SJSA1 (cell line): Measurements from ENCODE around the gene TMEM158. TPM values are rescaled to one million over a fixed set of nuclear protein-coding genes. Genes with fewer than 3 reads are reported as not detected.

Source experiments
- DNase-seq, 2 experiments: peaks; one replicate each; pipeline ENCODE4 v3.0.0-alpha.2; 2015 to 2020; ENCODE audit warnings: low spot score in 2 of 2, low read depth in 1 of 2
- H3K27ac ChIP-seq: fragments of 250-450 bp; sonication (Bioruptor Pico); 2 replicates; pipeline ENCODE4 v1.5.1; 2020; ENCODE audit warnings: mild to moderate bottlenecking, moderate library complexity
- H3K27me3 ChIP-seq: fragments of 250-450 bp; sonication (Bioruptor Pico); replicated peaks from 2 replicates; pipeline ENCODE4 v1.5.1; 2020; ENCODE audit warnings: mild to moderate bottlenecking, moderate library complexity
- H3K36me3 ChIP-seq: fragments of 250-450 bp; sonication (Bioruptor Pico); 2 replicates; pipeline ENCODE4 v1.5.1; 2020; ENCODE audit warnings: mild to moderate bottlenecking
- H3K4me1 ChIP-seq: fragments of 250-450 bp; sonication (Bioruptor Pico); replicated peaks from 2 replicates; pipeline ENCODE4 v1.6.1; 2021; ENCODE audit warnings: mild to moderate bottlenecking
- H3K4me3 ChIP-seq: fragments of 250-450 bp; sonication (Bioruptor Pico); 2 replicates; pipeline ENCODE4 v1.5.1; 2020; ENCODE audit warnings: mild to moderate bottlenecking
- H3K9me3 ChIP-seq: fragments of 250-450 bp; sonication (Bioruptor Pico); replicated peaks from 2 replicates; pipeline ENCODE4 v1.5.1; 2020; ENCODE audit warnings: mild to moderate bottlenecking
- total RNA-seq: library from RNA; depleted of rRNA; stranded (reverse); fragments of >200 nt; shearing (Covaris generic); gene quantifications from 2 replicates; pipeline ENCODE4 v1.2.3, GENCODE V29; 2014; rRNA removed

Gene TMEM158
- 11.4 and 16.5 TPM in 2 replicates for total RNA-seq

DNA sequence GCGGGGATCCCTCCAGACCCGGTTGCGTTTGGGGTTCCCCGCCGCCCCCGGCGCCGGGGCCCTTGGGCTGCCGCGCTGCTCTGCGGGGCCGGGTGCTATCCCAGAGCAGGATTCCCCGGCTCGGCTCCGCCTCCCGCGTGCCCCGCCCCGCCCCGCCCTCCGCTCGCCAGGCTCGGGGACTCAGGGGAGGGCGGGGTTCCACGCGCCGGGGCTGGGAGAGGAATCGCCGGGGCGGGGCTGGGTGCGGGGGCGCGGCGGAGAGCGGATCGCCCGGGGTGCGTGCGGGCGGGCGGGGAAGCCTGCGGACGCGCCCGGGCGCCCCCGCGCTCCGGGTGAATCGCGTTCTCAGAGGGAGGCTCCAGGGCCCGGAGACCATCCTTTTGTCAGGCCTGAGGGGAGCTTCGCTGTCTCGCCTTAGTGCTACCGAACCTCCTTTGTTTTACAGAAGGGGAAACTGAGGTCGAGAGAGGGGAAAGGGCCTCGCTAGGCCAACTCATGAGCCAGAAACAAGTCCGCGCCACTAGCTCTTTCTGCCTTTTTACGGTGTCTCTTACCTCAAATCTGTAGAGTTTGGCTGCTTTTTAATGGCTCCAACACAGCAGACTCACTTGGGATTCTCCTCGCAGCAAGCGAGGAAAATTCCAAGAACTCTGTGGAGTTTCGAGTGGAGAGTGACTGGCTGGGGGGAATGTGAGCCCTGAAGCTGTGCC, at the start of gene TMEM158:
TSS of gene TMEM158 (minus strand) at position 82 of the 710 bp plus-strand sequence. CDS start 260 bp downstream, outside the sequence.
- peak; percentile 15 to 77 for DNase-seq
- peak within 1 kb of the TSS; percentile 43; the same call in 1 of the 2 replicates for H3K27ac ChIP-seq
- peaks cover 13% of the 10 kb centered on the region for H3K4me1 ChIP-seq
- H3K36me3 ChIP-seq, result no peaks in the 10 kb centered on the region
- H3K9me3 ChIP-seq, result no peaks in the 10 kb centered on the region
- peak within 1 kb of the TSS; percentile 88 for H3K4me3 ChIP-seq
- H3K27me3 ChIP-seq, result no peaks in the 10 kb centered on the region; the same call in 1 of the 2 replicates

- no peak for DNase-seq
- Histone ChIP-seq H3K36me3 (no peaks in the 10 kb centered on the region), H3K4me1 (no peaks in the 10 kb centered on the region), H3K27me3 (no peaks in the 10 kb centered on the region), H3K9me3 (no peaks in the 10 kb centered on the region), H3K4me3 (no peak overlapping the region), H3K27ac (no peak overlapping the region)
These were observed 49.1 kb upstream of the TMEM158 start for GRCh38 chr3:45275006-45275704.

- H3K27me3 ChIP-seq, result no peaks in the 10 kb centered on the region
- no peak for DNase-seq
- H3K9me3 ChIP-seq, result no peaks in the 10 kb centered on the region
- H3K4me1 ChIP-seq, result no peaks in the 10 kb centered on the region
- H3K27ac ChIP-seq, result no peak overlapping the region
- H3K4me3 ChIP-seq, result no peak overlapping the region
- H3K36me3 ChIP-seq, result no peaks in the 10 kb centered on the region
These were observed 47.8 kb upstream of the TMEM158 start for GRCh38 chr3:45273681-45274515.

DNA sequence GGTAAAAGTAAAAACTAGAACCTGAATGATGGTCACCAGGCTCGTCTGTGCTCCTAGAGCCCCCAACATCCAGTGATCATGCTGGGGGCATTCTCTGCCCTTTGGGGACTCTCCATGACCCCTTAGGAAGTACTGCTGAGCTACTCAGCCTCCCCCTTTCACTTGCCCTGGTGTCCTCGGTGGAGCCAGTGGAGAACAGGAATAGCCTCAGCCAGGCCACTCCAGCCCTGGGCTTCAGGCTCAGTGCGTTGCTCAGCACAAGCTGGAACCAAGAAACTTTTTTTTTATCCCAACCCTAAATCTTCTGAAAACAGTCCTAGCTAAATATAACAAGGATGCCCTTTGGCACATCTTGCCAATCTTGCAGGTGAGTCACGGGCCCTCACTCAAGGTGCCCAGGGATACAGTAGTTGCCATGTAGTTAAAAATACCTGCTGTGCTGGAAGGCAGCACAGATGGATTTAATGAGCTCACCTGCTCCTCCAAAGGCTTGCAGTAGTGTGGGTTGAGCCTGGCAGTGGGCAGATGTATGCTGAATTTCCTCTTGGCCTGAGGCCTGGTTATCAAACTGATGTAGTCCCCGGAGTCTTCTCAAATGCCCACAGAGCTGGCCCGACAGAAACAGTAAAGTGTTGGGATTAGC, 46.9 kb upstream of the TMEM158 start:
- H3K27ac ChIP-seq, result no peak overlapping the region
- no peaks in the 10 kb centered on the region for H3K36me3 ChIP-seq
- no peak overlapping the region for H3K4me3 ChIP-seq
- H3K27me3 ChIP-seq, result no peaks in the 10 kb centered on the region
- H3K9me3 ChIP-seq, result no peaks in the 10 kb centered on the region
- H3K4me1 ChIP-seq, result no peaks in the 10 kb centered on the region
- DNase-seq, result no peak

- H3K27me3 ChIP-seq, result no peaks in the 10 kb centered on the region
- no peak for DNase-seq
- no peak overlapping the region for H3K4me3 ChIP-seq
- H3K9me3 ChIP-seq, result no peaks in the 10 kb centered on the region
- no peaks in the 10 kb centered on the region for H3K4me1 ChIP-seq
- H3K36me3 ChIP-seq, result no peaks in the 10 kb centered on the region
- H3K27ac ChIP-seq, result no peak overlapping the region
These were observed 46.1 kb upstream of the TMEM158 start for GRCh38 chr3:45272032-45272810.

GRCh38 chr3:45269952-45270351, 43.9 kb upstream of the TMEM158 start:
- Histone ChIP-seq H3K27ac (no peak overlapping the region), H3K9me3 (no peaks in the 10 kb centered on the region), H3K27me3 (no peaks in the 10 kb centered on the region), H3K36me3 (no peaks in the 10 kb centered on the region), H3K4me3 (no peak overlapping the region), H3K4me1 (no peaks in the 10 kb centered on the region)
- no peak for DNase-seq

DNA sequence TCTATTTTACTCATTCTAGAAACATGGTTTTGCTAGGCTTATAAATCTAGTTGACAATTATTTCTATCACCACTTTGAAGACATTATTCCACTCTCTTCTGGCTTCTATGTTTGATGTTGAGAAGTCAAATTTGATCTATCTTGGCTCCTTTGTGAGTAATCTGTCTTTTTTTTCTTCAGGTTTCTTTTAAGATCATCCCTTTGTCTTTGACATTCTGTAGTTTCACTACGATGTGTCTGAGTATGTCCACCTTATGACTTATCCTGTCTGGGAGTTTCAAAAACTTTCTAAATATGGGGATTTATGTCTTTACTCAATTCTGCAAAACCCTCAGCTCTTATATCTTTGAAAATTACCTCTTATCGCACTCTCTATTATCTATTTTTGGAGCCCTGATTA, 41.0 kb upstream of the TMEM158 start:
- Histone ChIP-seq H3K4me1 (no peaks in the 10 kb centered on the region), H3K27me3 (no peaks in the 10 kb centered on the region), H3K36me3 (no peaks in the 10 kb centered on the region), H3K27ac (no peak overlapping the region), H3K4me3 (no peak overlapping the region), H3K9me3 (no peaks in the 10 kb centered on the region)
- no peak for DNase-seq

- Histone ChIP-seq H3K4me1 (no peaks in the 10 kb centered on the region), H3K36me3 (no peaks in the 10 kb centered on the region), H3K9me3 (no peaks in the 10 kb centered on the region), H3K4me3 (no peak overlapping the region), H3K27ac (no peak overlapping the region), H3K27me3 (no peaks in the 10 kb centered on the region)
- no peak for DNase-seq
These were observed 35.4 kb upstream of the TMEM158 start for GRCh38 chr3:45261333-45262110.

GRCh38 chr3:45259133-45259532, 33.0 kb upstream of the TMEM158 start:
- no peak overlapping the region for H3K27ac ChIP-seq
- no peaks in the 10 kb centered on the region for H3K36me3 ChIP-seq
- no peak overlapping the region for H3K4me3 ChIP-seq
- no peaks in the 10 kb centered on the region for H3K27me3 ChIP-seq
- no peak for DNase-seq
- no peaks in the 10 kb centered on the region for H3K9me3 ChIP-seq
- peaks cover 6% of the 10 kb centered on the region; the same call in 1 of the 2 replicates for H3K4me1 ChIP-seq

DNA sequence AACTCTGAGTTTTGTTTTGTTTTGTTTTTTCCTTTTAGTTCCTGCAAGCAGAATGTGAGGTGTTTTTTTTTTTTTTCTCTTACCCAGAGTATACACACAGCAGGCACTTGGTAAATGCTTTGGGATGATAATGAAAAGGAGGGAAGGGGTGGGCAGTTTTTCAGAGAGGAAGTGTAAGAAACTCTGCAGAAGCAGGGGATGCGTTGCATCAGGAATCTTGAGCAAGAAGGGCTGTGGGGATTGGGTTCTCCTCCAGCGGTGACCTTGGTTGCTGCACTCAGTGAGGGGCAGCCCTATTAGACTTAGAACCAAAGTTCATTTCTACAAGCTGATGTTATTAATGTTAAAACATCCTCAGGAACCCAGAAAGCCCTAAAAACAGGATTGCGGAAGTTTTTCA, 32.2 kb upstream of the TMEM158 start:
- no peaks in the 10 kb centered on the region for H3K36me3 ChIP-seq
- H3K4me3 ChIP-seq, result no peak overlapping the region
- H3K9me3 ChIP-seq, result no peaks in the 10 kb centered on the region
- no peak for DNase-seq
- no peak overlapping the region for H3K27ac ChIP-seq
- peaks cover 12% of the 10 kb centered on the region for H3K4me1 ChIP-seq
- no peaks in the 10 kb centered on the region for H3K27me3 ChIP-seq

DNA sequence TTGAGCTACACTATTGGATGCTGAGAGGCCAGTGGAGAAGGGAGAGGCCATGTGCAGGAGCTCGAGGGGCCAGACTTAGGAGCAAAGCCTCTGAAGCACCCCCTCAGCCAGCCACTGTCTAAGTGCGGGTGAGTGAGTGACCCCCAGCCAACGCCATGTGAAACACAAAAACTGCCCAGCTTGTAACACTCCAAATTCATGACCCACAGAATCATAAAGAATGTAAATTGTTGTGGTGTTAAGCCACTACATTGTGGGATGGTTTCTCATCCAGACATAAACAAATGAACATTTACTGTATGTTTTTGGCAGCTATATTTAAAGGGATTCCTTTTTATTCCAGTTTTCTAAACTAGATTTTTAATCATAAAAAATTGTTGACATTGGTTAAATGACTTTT, 27.2 kb upstream of the TMEM158 start:
- no peaks in the 10 kb centered on the region for H3K27me3 ChIP-seq
- H3K36me3 ChIP-seq, result no peaks in the 10 kb centered on the region
- no peak overlapping the region for H3K4me3 ChIP-seq
- no peaks in the 10 kb centered on the region for H3K9me3 ChIP-seq
- peak in 1 of 2 experiments; percentile 21 for DNase-seq
- no peak overlapping the region for H3K27ac ChIP-seq
- peaks cover 16% of the 10 kb centered on the region for H3K4me1 ChIP-seq

DNA sequence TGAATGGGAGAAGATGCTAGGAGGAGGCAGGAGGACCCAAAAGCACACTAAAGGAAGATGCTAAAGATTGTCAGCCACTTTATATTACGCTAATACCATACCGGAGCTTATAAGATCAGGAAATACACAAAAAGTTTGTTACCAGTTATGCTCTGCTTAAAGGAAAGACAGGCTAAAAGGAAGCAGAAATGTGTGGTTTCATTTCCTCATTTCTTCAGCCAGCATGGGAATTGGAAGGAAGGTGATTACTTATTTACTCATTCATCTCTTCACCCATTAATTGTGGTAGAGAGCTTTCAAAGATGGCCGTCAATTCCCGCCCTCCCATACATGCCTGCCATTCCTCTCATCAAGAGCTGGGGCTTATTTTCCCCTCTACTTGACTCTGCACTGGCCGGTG, 26.7 kb upstream of the TMEM158 start:
- Histone ChIP-seq H3K4me1 (peaks cover 16% of the 10 kb centered on the region), H3K36me3 (no peaks in the 10 kb centered on the region), H3K27ac (no peak overlapping the region), H3K4me3 (no peak overlapping the region), H3K9me3 (no peaks in the 10 kb centered on the region), H3K27me3 (no peaks in the 10 kb centered on the region)
- no peak for DNase-seq
